NCI-H2196 treated with DMSO at 0.1 percent for 48 hours (cell line): Measurements from ENCODE around the gene ERN1.

ENCODE experiments used
- DNase-seq: peaks from one replicate; lab custom pipeline; 2025; ENCODE audit not compliant: unreplicated experiment; lab: John Stamatoyannopoulos, UW

Gene ERN1

DNA sequence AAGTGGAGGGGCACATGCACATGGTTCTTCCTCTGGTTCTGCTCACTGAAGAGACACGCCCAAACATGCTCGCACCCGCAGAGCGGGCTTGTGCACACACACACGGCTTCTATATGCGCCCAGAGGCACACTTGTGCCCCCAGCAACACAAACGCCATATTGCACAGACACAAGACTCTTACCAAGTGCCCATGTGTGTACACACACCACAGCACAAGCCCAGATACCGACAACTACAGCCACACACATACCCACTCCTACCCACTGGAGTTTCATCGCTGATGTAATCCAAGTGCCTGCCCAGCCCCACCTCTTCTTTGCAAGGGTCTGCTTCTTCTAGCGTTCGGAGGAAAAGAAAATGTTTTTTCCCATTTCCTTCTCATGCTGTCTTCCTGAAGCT is 138.3 kb downstream of the ERN1 start:
- DNase-seq: no peak

DNA sequence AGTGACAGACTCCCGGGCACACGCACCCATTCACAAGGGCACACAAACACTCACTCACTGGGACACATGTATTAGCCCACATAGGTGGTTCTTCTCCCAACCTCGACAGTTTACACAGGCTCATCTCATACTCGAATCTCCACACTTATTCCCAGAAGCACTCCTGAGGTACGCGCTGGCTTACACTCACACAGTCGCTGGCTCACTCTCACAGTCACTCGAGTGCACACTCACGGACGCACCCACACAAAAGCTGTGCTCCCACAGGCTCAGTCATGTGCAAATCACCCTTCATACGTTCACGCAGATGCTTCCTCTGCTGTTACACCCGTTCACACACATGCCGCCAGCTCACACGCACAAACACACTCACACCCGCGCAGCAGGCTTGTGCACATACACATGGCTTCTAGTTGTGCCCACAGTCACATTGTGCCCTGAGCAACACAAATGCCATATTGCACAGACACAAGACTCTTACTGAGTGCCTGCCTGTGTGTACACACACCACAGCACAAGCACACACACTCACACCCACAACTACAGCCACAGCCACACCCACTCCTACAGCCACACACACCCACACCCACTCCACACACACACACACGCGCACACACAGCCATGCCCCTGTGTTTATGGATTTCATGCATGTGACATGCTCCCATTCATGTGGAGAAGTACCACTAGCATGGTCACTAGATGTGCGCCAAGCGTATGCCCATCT is 140.2 kb downstream of the ERN1 start:
- no peak for DNase-seq
